AG04450 (cell line): ENCODE results near the gene SLC25A1. TPM values are rescaled to one million over a fixed set of nuclear protein-coding genes. Genes with fewer than 3 reads are reported as not detected.

ENCODE experiments used
- CTCF ChIA-PET: fragments of 300-600, 350-600 bp; formaldehyde crosslinking; extraction: SDS; loops from one replicate; lab custom pipeline; 2022; ENCODE audit warnings: antibody characterized with exemption, inconsistent platforms; lab: Charles Lee
- POLR2A ChIA-PET: fragments of 350-600 bp; formaldehyde crosslinking; extraction: SDS; loops from one replicate; lab custom pipeline; 2021; ENCODE audit warnings: antibody characterized with exemption, inconsistent platforms; lab: Yijun Ruan, JAX
- DNase-seq: peaks from one replicate; pipeline ENCODE4 v3.0.0-alpha.2; 2011; ENCODE audit warnings: low read depth, low spot score
- H3K27ac ChIP-seq: one replicate; pipeline ENCODE4 v1.5.1; 2012; ENCODE audit warnings: low read depth, low read length, control low read depth
- H3K27me3 ChIP-seq: one replicate; pipeline ENCODE4 v1.6.0; 2012; ENCODE audit warnings: low read length; ENCODE audit not compliant: control insufficient read depth, insufficient read depth
- H3K4me3 ChIP-seq: 2 replicates; pipeline ENCODE4 v1.5.1; 2011; ENCODE audit warnings: mild to moderate bottlenecking, low read depth, low read length, control low read depth
- H3K9me3 ChIP-seq: 2 replicates; pipeline ENCODE4 v1.5.1; 2012; ENCODE audit warnings: low read length; ENCODE audit not compliant: control insufficient read depth, insufficient read depth
- CTCF ChIP-seq: IDR thresholded peaks from 2 replicates; pipeline ENCODE4 v1.5.1; 2011; ENCODE audit warnings: low read depth, low read length, control low read depth, inconsistent platforms
- polyA plus RNA-seq: library from polyadenylated mRNA; depleted of rRNA; stranded (reverse); fragments of >200 nt; gene quantifications from 2 replicates; pipeline ENCODE4 v1.2.3, GENCODE V29; 2011

Gene SLC25A1
- polyA plus RNA-seq, 1 experiment = 18.4 TPM

- H3K9me3 ChIP-seq = no peaks in the 10 kb centered on the region
- CTCF ChIA-PET = interaction anchor here (1.1 kb wide), 1 partner anchor 45 kb away, joined by 3 read pairs; no protein-coding TSS in a partner anchor
- no peaks in the 10 kb centered on the region for H3K27me3 ChIP-seq
- no peak for DNase-seq
- no peak for TF ChIP-seq CTCF
- H3K27ac ChIP-seq = no peak overlapping the region
- H3K4me3 ChIP-seq = no peak overlapping the region
- POLR2A ChIA-PET = interaction anchor here (0.5 kb wide), 1 partner anchor 12 kb away, joined by 4 read pairs; no protein-coding TSS in a partner anchor
These were observed 46.0 kb upstream of the SLC25A1 start for GRCh38 chr22:19224557-19224956.

- CTCF ChIA-PET = interaction anchor here (1.1 kb wide), 1 partner anchor 44 kb away, joined by 3 read pairs; no protein-coding TSS in a partner anchor
- H3K4me3 ChIP-seq = no peak overlapping the region
These were observed 45.1 kb upstream of the SLC25A1 start for GRCh38 chr22:19223617-19224016.

GRCh38 chr22:19223110-19223509 lies 44.6 kb upstream of the SLC25A1 start:
- no peaks in the 10 kb centered on the region for H3K9me3 ChIP-seq
- DNase-seq = no peak
- ChIA-PET CTCF (no interaction called here), POLR2A (no interaction called here)
- TF ChIP-seq CTCF = no peak
- no peaks in the 10 kb centered on the region for H3K27me3 ChIP-seq
- no peak overlapping the region for H3K4me3 ChIP-seq
- no peak overlapping the region for H3K27ac ChIP-seq

More at GRCh38 chr22:19223617-19224016, 45.1 kb upstream of the SLC25A1 start:
- Histone ChIP-seq H3K27ac (no peak overlapping the region), H3K27me3 (no peaks in the 10 kb centered on the region), H3K9me3 (no peaks in the 10 kb centered on the region)
- TF ChIP-seq CTCF = no peak
- POLR2A ChIA-PET = no interaction called here
- DNase-seq = no peak

- ChIA-PET POLR2A (no interaction called here), CTCF (no interaction called here)
- Histone ChIP-seq H3K9me3 (no peaks in the 10 kb centered on the region), H3K27ac (no peak overlapping the region), H3K27me3 (no peaks in the 10 kb centered on the region), H3K4me3 (no peak overlapping the region)
- no peak for TF ChIP-seq CTCF
- DNase-seq = no peak
These were observed 43.9 kb upstream of the SLC25A1 start for GRCh38 chr22:19222242-19223005.

GRCh38 chr22:19220867-19221266 lies 42.3 kb upstream of the SLC25A1 start:
- H3K9me3 ChIP-seq = no peaks in the 10 kb centered on the region
- H3K27me3 ChIP-seq = no peaks in the 10 kb centered on the region
- TF ChIP-seq CTCF = no peak
- ChIA-PET CTCF (interaction anchor here (0.9 kb wide), 1 partner anchor 12 kb away, joined by 3 read pairs; no protein-coding TSS in a partner anchor), POLR2A (no interaction called here)
- H3K27ac ChIP-seq = no peak overlapping the region
- no peak for DNase-seq
- H3K4me3 ChIP-seq = no peak overlapping the region
